Neural progenitor cell (in vitro differentiated cells): ENCODE results near the gene CA10.
A peak's percentile ranks its signal among the peaks of the same experiment; 100 is the strongest.

Experiments
- EZH2 ChIP-seq: fragments of 200-600 bp; sonication (generic); IDR thresholded peaks from 2 replicates; pipeline ENCODE4 v1.6.1; 2017; ENCODE audit warnings: antibody characterized with exemption, mild to moderate bottlenecking, moderate library complexity
- TF ChIP-seq, protein P1 (sequence below): fragments of 200-600 bp; sonication (generic); IDR thresholded peaks from 2 replicates; pipeline ENCODE4 v1.5.1; 2017; ENCODE audit warnings: antibody characterized with exemption, mild to moderate bottlenecking

GRCh38 chr17:51711581-51711980 lies 446.9 kb downstream of the CA10 start:
- TF ChIP-seq EZH2, result no peak
- TF ChIP-seq, protein P1, sequence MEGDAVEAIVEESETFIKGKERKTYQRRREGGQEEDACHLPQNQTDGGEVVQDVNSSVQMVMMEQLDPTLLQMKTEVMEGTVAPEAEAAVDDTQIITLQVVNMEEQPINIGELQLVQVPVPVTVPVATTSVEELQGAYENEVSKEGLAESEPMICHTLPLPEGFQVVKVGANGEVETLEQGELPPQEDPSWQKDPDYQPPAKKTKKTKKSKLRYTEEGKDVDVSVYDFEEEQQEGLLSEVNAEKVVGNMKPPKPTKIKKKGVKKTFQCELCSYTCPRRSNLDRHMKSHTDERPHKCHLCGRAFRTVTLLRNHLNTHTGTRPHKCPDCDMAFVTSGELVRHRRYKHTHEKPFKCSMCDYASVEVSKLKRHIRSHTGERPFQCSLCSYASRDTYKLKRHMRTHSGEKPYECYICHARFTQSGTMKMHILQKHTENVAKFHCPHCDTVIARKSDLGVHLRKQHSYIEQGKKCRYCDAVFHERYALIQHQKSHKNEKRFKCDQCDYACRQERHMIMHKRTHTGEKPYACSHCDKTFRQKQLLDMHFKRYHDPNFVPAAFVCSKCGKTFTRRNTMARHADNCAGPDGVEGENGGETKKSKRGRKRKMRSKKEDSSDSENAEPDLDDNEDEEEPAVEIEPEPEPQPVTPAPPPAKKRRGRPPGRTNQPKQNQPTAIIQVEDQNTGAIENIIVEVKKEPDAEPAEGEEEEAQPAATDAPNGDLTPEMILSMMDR, result peak; percentile 41
